ENCODE results near the gene DDR1.
"Not testable (repeated sequence)": the region's sequence is repeated elsewhere in the genome, so short reads cannot be mapped to it uniquely, and the experiment has no call there.

Gene DDR1

GRCh38 chr6:30854285-30855040 is 29.9 kb upstream of the DDR1 start:
- no peak for DNase-seq

DNA sequence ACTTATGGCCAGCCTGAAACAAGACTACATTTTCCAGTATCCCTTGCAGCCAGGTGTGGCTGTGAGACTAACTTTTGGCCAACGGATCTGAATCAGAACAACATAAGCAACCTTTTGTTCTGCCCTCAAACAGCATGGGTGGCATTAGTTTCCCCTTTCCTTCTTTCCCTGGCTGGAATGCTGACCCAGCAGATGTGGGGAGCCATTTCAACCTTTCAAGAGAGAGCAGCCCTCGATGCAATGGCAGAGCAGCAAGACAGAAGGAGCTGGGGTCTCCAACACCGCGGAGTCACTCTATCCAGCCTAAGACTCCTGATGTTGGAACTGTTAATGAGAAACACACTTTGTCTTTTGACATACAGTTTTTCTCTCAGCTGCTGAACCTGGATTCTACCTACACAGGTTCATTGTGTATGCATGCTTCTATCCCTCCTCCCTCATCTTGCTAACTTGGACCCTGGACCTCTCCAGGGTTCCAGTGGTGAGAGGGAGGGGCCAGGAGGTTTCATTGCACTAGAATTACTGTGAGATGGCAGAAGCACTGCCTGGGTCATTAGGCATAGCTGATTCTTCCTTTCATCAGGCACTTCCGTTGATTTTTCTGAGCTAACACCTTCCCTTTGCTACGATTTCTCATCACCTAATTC is 28.8 kb upstream of the DDR1 start:
- DNase-seq: no peak

- no peak for DNase-seq
Observed at GRCh38 chr6:30857112-30857511, 27.2 kb upstream of the DDR1 start.

DNA sequence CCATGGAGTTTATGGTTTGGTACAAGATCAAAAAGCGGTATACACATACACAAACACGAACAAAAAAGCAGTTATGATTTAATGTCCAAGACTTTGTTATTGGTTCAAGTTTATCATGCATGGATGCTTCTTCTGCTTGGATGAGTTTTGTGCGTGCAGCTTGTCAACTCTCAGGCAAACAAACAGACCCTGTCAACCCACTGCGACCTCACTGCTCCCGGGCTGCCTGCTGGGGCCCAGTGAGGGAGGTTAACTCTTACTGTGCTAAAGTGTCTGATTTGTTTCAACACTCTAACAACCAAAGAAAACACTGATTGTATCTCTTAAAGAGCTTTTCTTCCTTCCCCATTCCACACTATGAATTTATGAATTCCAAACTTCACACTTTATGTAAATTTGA is 26.8 kb upstream of the DDR1 start:
- no peak for DNase-seq

GRCh38 chr6:30859726-30860125 is 24.6 kb upstream of the DDR1 start:
- not testable (repeated sequence) for DNase-seq

DNA sequence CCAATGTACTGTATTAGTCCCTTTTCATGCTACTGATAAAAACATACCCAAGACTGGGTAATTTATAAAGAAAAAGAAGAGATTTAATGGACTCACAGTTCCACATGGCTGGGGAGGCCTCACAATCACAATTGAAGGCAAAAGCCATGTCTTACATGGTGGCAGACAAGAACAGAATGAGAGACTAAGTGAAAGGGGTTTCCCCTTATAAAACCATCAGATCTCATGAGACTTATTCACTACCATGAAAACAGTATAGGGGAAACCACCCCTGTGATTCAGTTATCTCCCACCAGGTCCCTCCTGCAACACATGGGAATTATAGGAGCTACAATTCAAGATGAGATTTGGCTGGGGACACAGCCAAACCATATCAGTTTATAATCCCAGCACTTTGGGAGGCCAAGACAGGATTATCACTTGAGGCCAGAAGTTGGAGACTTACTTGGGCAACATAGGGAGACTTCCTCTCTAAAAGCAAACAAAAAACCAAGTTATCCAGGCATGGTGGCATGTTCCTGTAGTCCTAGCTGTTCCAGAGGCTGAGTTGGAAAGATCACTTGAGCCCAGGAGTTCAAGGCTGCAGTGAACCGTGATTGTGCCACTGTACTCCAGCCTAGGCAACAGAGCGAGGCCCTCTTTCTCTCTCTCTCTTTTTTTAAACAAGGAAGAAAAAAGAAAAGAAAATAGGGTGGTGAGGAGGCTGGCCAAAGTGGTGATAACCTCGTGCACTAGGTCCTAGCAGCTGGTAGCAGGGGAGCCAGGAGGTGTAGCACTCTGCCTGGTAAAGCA is 22.9 kb upstream of the DDR1 start:
- no peak for DNase-seq

GRCh38 chr6:30862156-30862875 is 22.0 kb upstream of the DDR1 start:
- no peak for DNase-seq

GRCh38 chr6:30864325-30864724 is 20.0 kb upstream of the DDR1 start:
- DNase-seq: no peak

GRCh38 chr6:30869241-30869749 is 15.0 kb upstream of the DDR1 start:
- DNase-seq: not testable (repeated sequence)

DNA sequence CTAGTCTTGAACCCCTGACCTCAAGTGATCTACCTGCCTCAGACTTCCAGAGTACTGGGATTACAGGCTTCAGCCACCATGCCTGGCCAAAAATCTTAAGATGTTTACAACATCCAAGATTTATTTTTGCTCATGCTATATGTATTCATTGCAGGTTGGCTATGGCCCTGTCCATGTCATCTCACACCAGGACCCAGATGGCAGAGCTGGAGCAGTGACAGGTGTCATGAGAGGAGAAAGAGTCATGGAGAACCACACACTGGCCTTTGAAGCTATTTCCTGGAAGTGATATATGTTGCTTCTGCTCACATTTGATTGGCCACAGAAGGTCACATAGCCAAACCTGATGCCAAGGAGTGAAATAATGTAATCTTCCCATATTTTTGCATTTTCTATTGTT is 13.8 kb upstream of the DDR1 start:
- DNase-seq: no peak

GRCh38 chr6:30871592-30872183 is 12.6 kb upstream of the DDR1 start:
- DNase-seq: no peak

GRCh38 chr6:30873137-30873640 is 11.1 kb upstream of the DDR1 start:
- DNase-seq: no peak

- DNase-seq: not testable (repeated sequence)
Observed at GRCh38 chr6:30873795-30874194, 10.5 kb upstream of the DDR1 start.

GRCh38 chr6:30875244-30876038 is 8.9 kb upstream of the DDR1 start:
- no peak for DNase-seq

DNA sequence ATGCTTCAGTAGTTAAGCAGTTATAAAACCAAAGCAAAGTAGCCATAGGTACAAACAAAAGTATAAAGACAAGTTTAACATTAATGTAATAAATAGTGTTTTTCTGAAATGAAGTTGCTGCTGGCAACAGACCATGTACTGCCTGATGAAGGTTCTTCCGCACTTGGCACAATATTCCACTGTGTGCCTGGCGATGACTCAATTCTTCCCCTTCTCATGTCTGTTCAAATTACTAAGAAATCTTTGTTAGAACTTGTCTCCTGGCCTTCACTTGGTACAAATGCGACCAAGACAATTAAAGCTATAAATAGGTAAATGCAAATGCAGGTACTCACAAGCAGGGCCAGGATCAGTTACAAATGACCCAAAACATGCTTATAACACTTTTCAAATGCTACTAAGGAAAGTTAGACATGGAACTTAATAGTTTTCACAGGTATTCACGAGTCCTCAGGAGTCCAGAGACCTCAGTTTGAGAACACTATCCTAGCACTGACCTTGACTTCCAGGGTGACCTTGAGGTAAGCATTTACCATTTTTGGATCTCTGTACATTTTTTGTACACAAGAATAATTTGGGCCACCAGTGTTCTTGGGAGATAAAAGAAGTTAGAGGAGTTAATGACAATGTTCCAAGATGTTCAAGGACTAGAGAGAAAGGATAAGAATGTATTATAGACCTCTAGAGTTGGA is 8.1 kb upstream of the DDR1 start:
- no peak for DNase-seq

DNA sequence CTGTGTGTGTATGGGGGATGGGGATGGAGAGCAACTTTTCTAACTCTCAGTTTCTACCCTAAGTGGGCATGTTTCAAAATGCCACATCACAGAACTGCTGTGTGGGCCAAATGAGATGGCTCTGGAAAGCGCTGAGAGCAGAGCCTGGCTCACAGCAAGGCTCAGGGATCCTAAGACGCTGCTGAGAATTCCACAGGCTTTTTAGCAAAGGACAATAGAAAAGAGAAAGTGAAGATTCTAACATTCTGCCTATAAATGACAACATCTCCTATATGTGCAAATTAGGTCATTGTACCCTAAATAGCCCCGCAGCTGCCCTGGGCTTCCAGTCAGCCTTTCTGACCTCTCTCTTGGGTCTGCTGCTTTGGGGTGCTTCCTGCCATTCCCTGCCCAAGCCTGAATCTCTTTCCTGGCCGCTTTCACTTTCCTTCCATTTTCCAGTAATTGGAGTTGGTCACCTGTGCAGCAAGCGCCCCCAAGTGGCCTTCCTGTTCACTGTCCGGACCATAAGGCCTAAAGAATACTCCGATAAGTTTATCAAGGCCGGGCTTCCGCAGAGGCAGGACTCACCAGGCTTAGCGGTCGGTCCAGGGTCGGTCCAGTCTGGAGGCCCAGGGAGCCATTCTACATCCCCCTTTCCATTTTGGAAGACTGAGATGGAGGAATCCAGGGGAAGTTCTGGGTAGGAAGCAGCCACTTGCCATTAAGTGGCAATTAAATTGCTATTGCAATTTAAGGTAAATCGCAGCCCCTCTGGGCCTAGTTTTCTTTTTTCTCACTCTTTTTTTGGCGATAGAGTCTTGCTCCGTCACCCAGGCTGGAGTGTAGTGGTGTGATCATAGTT is 6.7 kb upstream of the DDR1 start:
- peak; percentile 82 for DNase-seq

- DNase-seq: no peak
Observed at GRCh38 chr6:30879684-30880427, 4.5 kb upstream of the DDR1 start.

- no peak for DNase-seq
Observed at GRCh38 chr6:30880698-30881252, 3.5 kb upstream of the DDR1 start.

All from CD4-positive, alpha-beta T cell treated with Interleukin-17A for 1 hour (primary cell).